Mesothelial cell of epicardium (in vitro differentiated cells): ENCODE data around the gene ASB7. TPM values are rescaled to one million over a fixed set of nuclear protein-coding genes. Genes with fewer than 3 reads are reported as not detected.

Experiments
- DNase-seq, 2 experiments: peaks; one replicate each; pipeline ENCODE4 v3.0.0; 2021; ENCODE audit warnings: low spot score in 2 of 2; ENCODE audit not compliant: unreplicated experiment in 2 of 2
- H3K27ac Mint-ChIP-seq: 2 replicates; pipeline ENCODE4 v1.8.0; 2021; ENCODE audit warnings: mixed read lengths
- H3K27me3 Mint-ChIP-seq: 2 replicates; pipeline ENCODE4 v1.8.0; 2021; ENCODE audit warnings: low read depth, mixed read lengths
- H3K36me3 Mint-ChIP-seq: 2 replicates; pipeline ENCODE4 v1.8.0; 2021; ENCODE audit warnings: mixed read lengths
- H3K4me1 Mint-ChIP-seq: 2 replicates; pipeline ENCODE4 v1.8.0; 2021; ENCODE audit warnings: mixed read lengths
- H3K4me3 Mint-ChIP-seq: 2 replicates; pipeline ENCODE4 v1.8.0; 2021; ENCODE audit warnings: mild to moderate bottlenecking, moderate library complexity, mixed read lengths
- H3K9me3 Mint-ChIP-seq: 2 replicates; pipeline ENCODE4 v1.8.0; 2021; ENCODE audit warnings: mixed read lengths
- total RNA-seq: library from RNA; stranded (reverse); gene quantifications from 3 replicates; pipeline ENCODE4 v1.2.1, GENCODE V29; 2021
- TF ChIP-seq, protein P1 (sequence below): fragments of 200-600 bp; sonication (generic); IDR thresholded peaks from one replicate; pipeline ENCODE4 v1.5.0; 2021; ENCODE audit warnings: antibody characterized with exemption; ENCODE audit not compliant: unreplicated experiment

Gene ASB7
- total RNA-seq, 1 donor from 2014 or later = 15.5 TPM

DNA sequence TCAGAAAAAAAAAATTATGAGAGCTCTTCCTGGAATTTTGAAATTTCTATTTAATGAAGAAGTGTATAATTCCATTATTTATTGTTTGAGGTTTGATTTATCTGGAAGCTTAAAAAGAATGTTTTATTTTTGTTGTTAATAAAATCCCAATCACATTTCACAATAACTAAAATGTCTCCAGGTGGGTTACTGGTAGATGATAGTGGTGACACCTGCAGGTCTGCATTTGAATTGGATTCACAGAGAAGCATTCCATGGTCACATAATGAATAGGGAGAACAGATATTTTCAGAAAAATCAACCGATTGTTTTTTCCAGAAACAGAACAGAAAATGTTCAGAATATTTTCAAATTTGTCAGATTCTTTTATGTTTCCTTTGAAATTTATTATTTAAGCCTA is 48.3 kb downstream of the ASB7 start:
- Mint-ChIP-seq H3K27ac (no peak overlapping the region), H3K4me1 (no peaks in the 10 kb centered on the region), H3K36me3 (no peaks in the 10 kb centered on the region), H3K27me3 (no peaks in the 10 kb centered on the region), H3K4me3 (no peak overlapping the region), H3K9me3 (no peaks in the 10 kb centered on the region)
- no peak for DNase-seq
- TF ChIP-seq, protein P1, sequence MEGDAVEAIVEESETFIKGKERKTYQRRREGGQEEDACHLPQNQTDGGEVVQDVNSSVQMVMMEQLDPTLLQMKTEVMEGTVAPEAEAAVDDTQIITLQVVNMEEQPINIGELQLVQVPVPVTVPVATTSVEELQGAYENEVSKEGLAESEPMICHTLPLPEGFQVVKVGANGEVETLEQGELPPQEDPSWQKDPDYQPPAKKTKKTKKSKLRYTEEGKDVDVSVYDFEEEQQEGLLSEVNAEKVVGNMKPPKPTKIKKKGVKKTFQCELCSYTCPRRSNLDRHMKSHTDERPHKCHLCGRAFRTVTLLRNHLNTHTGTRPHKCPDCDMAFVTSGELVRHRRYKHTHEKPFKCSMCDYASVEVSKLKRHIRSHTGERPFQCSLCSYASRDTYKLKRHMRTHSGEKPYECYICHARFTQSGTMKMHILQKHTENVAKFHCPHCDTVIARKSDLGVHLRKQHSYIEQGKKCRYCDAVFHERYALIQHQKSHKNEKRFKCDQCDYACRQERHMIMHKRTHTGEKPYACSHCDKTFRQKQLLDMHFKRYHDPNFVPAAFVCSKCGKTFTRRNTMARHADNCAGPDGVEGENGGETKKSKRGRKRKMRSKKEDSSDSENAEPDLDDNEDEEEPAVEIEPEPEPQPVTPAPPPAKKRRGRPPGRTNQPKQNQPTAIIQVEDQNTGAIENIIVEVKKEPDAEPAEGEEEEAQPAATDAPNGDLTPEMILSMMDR = no peak

DNA sequence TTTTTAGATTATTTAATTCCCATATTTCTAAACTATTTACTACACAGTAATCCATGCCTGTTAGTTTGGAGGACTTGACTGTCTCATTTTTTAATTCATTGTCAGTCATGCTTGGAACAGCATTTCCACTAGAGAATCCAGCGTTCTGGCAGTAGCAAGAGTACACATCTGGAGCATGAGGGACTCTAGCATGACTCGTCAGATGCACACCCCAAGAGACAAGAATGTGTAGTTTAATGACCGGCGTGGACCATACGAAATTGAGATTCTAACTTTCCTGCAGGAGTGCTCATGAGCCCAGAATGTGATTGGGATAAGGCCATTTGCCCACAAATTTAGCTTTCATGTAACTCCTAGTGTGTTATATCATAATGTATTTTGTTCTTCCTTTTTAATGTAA is 48.9 kb downstream of the ASB7 start:
- TF ChIP-seq, protein P1 = no peak
- Mint-ChIP-seq H3K27ac (no peak overlapping the region), H3K4me1 (no peaks in the 10 kb centered on the region), H3K4me3 (no peak overlapping the region), H3K27me3 (no peaks in the 10 kb centered on the region), H3K36me3 (no peaks in the 10 kb centered on the region), H3K9me3 (no peaks in the 10 kb centered on the region)
- DNase-seq = no peak

DNA sequence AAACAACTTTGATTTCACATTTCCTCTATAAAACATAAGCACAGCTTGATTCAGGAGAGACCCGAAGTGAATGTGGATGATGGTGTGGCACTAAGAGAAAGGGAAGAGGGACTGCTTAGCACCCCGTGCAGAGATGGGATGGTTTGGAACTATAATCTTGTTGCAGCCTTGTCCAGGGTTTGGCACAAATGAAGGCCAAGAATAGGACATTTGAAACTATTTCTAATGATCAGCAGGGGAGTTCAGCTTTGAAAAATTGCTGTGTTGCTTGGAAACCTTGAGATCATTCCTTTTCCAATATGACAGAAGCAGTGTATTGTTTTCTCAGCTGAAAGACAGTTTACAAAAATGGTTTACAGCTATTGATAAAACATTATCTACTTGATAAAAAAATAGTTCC is 49.7 kb downstream of the ASB7 start:
- TF ChIP-seq, protein P1 = no peak
- H3K36me3 Mint-ChIP-seq = no peaks in the 10 kb centered on the region
- H3K27me3 Mint-ChIP-seq = no peaks in the 10 kb centered on the region
- H3K4me3 Mint-ChIP-seq = no peak overlapping the region
- H3K27ac Mint-ChIP-seq = no peak overlapping the region
- no peaks in the 10 kb centered on the region for H3K9me3 Mint-ChIP-seq
- DNase-seq = no peak
- H3K4me1 Mint-ChIP-seq = no peaks in the 10 kb centered on the region

DNA sequence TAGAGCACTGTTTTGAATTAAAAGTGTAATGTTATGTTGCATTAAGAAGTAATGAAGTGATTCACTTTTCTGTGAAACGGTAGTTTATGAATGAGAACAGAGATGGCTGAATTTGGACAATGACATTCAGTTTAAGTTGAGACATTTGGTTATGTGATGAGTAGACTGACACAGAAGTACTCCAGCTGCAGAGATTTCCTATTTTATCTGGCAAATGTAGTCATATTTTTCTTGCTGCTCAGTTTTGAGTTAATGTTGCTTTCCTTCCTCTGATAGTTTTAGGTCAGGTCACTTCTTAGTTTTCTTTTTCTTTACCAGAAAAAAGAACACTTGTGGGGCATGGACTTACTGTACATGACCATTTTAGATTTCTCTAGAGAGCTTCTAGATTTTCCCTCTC is 51.2 kb downstream of the ASB7 start:
- Mint-ChIP-seq H3K4me3 (no peak overlapping the region), H3K27me3 (no peaks in the 10 kb centered on the region), H3K27ac (no peak overlapping the region), H3K4me1 (no peaks in the 10 kb centered on the region), H3K36me3 (no peaks in the 10 kb centered on the region), H3K9me3 (no peaks in the 10 kb centered on the region)
- TF ChIP-seq, protein P1 = no peak
- no peak for DNase-seq

DNA sequence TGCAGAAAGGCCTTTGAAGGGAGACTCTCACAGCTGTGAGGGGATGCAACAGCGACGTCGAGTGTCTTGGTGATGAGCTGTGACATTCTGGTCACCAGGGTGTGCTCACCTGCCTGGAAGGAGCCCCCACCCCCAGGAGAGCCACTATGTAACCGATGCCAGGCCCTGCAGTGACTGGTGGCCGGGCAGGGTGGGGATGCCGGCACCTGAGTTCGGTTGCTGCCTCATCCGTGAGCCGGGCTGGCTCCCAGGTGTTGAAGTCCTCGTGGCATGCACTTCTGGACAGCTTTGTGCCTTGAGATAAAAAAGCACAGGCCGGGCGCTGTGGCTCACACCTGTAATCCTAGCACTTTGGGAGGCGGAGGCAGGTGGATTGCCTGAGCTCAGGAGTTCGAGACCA is 56.5 kb downstream of the ASB7 start:
- no peak for DNase-seq
- H3K27ac Mint-ChIP-seq = no peak overlapping the region
- H3K27me3 Mint-ChIP-seq = peaks cover 3% of the 10 kb centered on the region
- H3K9me3 Mint-ChIP-seq = no peaks in the 10 kb centered on the region
- H3K36me3 Mint-ChIP-seq = no peaks in the 10 kb centered on the region
- TF ChIP-seq, protein P1 = no peak
- no peak overlapping the region for H3K4me3 Mint-ChIP-seq
- H3K4me1 Mint-ChIP-seq = peaks cover 2% of the 10 kb centered on the region

DNA sequence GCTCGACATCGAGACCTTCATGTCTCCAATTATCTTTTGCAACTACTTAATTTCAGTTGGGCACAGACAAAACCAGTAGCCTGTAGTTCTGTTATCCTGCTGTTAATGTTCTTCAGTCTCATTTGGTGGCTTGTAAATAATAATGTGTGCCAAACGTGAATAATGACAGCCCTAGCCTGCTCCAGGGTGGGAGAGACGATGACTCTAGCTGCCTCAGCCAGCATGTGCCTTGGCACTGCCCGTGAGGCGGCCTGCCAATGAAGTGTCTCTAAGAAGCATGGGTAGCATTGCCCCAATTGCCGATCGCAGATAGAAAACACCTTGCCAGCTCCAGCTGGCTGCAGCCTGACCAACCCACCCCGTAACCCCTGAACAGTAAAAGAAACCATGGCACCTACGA is 58.8 kb downstream of the ASB7 start:
- Mint-ChIP-seq H3K27ac (no peak overlapping the region), H3K9me3 (no peaks in the 10 kb centered on the region), H3K4me1 (peaks cover 4% of the 10 kb centered on the region), H3K4me3 (no peak overlapping the region), H3K27me3 (peaks cover 12% of the 10 kb centered on the region), H3K36me3 (no peaks in the 10 kb centered on the region)
- TF ChIP-seq, protein P1 = no peak
- DNase-seq = no peak
